Duodenal mucosa (tissue), 2 donors: ENCODE measurements around the gene CCN2.
"Not testable (repeated sequence)": the region's sequence is repeated elsewhere in the genome, so short reads cannot be mapped to it uniquely, and the experiment has no call there.

Experiments
- H3K27ac ChIP-seq: one replicate; pipeline ENCODE4 v1.7.0; 2013; ENCODE audit warnings: low read depth, low read length
- H3K27me3 ChIP-seq, 2 donors: one replicate each; pipeline ENCODE4 v1.7.0; 2013; ENCODE audit warnings: low read length in 2 of 2, control low read depth in 1 of 2; ENCODE audit not compliant: insufficient read depth in 2 of 2, control insufficient read depth in 1 of 2
- H3K36me3 ChIP-seq, 2 donors: one replicate each; pipeline ENCODE4 v1.7.0; 2013; ENCODE audit warnings: low read length in 2 of 2, control low read depth in 1 of 2; ENCODE audit not compliant: insufficient read depth in 2 of 2, control insufficient read depth in 1 of 2
- H3K4me1 ChIP-seq, 2 donors: one replicate each; pipeline ENCODE4 v1.7.0; 2013; ENCODE audit warnings: low read length in 2 of 2, control low read depth in 1 of 2; ENCODE audit not compliant: insufficient read depth in 2 of 2, control insufficient read depth in 1 of 2
- H3K4me3 ChIP-seq, 2 donors: one replicate each; pipeline ENCODE4 v1.7.0; 2013; ENCODE audit warnings: low read length in 2 of 2, low read depth in 1 of 2
- H3K9ac ChIP-seq, 2 donors: one replicate each; pipeline ENCODE4 v1.7.0; 2013; ENCODE audit warnings: low read length in 2 of 2, low read depth in 1 of 2
- H3K9me3 ChIP-seq, 2 donors: one replicate each; pipeline ENCODE4 v1.7.0; 2013; ENCODE audit warnings: low read length in 2 of 2, control low read depth in 1 of 2; ENCODE audit not compliant: control insufficient read depth in 1 of 2

Gene CCN2

GRCh38 chr6:131918650-131919355 is 32.4 kb downstream of the CCN2 start:
- Histone ChIP-seq H3K27ac (no peak overlapping the region), H3K4me3 (no peak overlapping the region), H3K9ac (no peak overlapping the region), H3K36me3 (no peaks in the 10 kb centered on the region), H3K27me3 (peaks cover 0 to 5% of the 10 kb centered on the region in 2 donors), H3K9me3 (peaks cover 4 to 5% of the 10 kb centered on the region in 2 donors), H3K4me1 (peaks cover 0 to 3% of the 10 kb centered on the region in 2 donors)

GRCh38 chr6:131917763-131918649 is 33.2 kb downstream of the CCN2 start:
- H3K4me1 ChIP-seq, result peaks cover 0 to 3% of the 10 kb centered on the region in 2 donors
- H3K9ac ChIP-seq, result no peak overlapping the region
- H3K27ac ChIP-seq, result no peak overlapping the region
- H3K27me3 ChIP-seq, result peaks cover 0 to 5% of the 10 kb centered on the region in 2 donors
- no peaks in the 10 kb centered on the region for H3K36me3 ChIP-seq
- H3K4me3 ChIP-seq, result no peak overlapping the region
- peaks cover 0 to 2% of the 10 kb centered on the region in 2 donors for H3K9me3 ChIP-seq

GRCh38 chr6:131917318-131917717 is 33.9 kb downstream of the CCN2 start:
- H3K27me3 ChIP-seq, result peaks cover 0 to 5% of the 10 kb centered on the region in 2 donors
- peaks cover 0 to under 1% of the 10 kb centered on the region in 2 donors for H3K9me3 ChIP-seq
- no peak overlapping the region for H3K27ac ChIP-seq
- H3K9ac ChIP-seq, result no peak overlapping the region
- H3K4me3 ChIP-seq, result no peak overlapping the region
- H3K36me3 ChIP-seq, result no peaks in the 10 kb centered on the region
- H3K4me1 ChIP-seq, result peaks cover 0 to 3% of the 10 kb centered on the region in 2 donors

- peaks cover 0 to 3% of the 10 kb centered on the region in 2 donors for H3K4me1 ChIP-seq
- no peaks in the 10 kb centered on the region for H3K36me3 ChIP-seq
- no peak overlapping the region for H3K27ac ChIP-seq
- no peaks in the 10 kb centered on the region for H3K9me3 ChIP-seq
- H3K27me3 ChIP-seq, result peaks cover 0 to 5% of the 10 kb centered on the region in 2 donors
- H3K9ac ChIP-seq, result no peak overlapping the region
- no peak overlapping the region for H3K4me3 ChIP-seq
These were observed 34.3 kb downstream of the CCN2 start for GRCh38 chr6:131916847-131917246.

GRCh38 chr6:131916091-131916796 is 34.9 kb downstream of the CCN2 start:
- H3K9ac ChIP-seq, H3K27me3 ChIP-seq, H3K9me3 ChIP-seq, H3K36me3 ChIP-seq, H3K27ac ChIP-seq, H3K4me1 ChIP-seq, H3K4me3 ChIP-seq: not testable (repeated sequence)

- Histone ChIP-seq H3K27me3 (peaks cover 3 to 5% of the 10 kb centered on the region in 2 donors), H3K36me3 (no peaks in the 10 kb centered on the region), H3K9ac (no peak overlapping the region), H3K27ac (no peak overlapping the region), H3K4me3 (no peak overlapping the region), H3K4me1 (peaks cover 3% of the 10 kb centered on the region in 2 donors), H3K9me3 (no peaks in the 10 kb centered on the region)
These were observed 36.0 kb downstream of the CCN2 start for GRCh38 chr6:131914967-131915751.

GRCh38 chr6:131914234-131914633 is 36.9 kb downstream of the CCN2 start:
- Histone ChIP-seq H3K4me3 (no peak overlapping the region), H3K27me3 (peaks cover 3 to 5% of the 10 kb centered on the region in 2 donors)

GRCh38 chr6:131911951-131912350 is 39.2 kb downstream of the CCN2 start:
- no peak overlapping the region for H3K9ac ChIP-seq
- peaks cover 3 to 10% of the 10 kb centered on the region in 2 donors for H3K4me1 ChIP-seq
- no peak overlapping the region for H3K4me3 ChIP-seq
- no peaks in the 10 kb centered on the region for H3K36me3 ChIP-seq
- peaks cover 0 to 3% of the 10 kb centered on the region in 2 donors for H3K27me3 ChIP-seq
- H3K27ac ChIP-seq, result no peak overlapping the region
- no peaks in the 10 kb centered on the region for H3K9me3 ChIP-seq

More at GRCh38 chr6:131914234-131914633, 36.9 kb downstream of the CCN2 start:
- H3K4me1 ChIP-seq, result peaks cover 3 to 10% of the 10 kb centered on the region in 2 donors
- H3K9ac ChIP-seq, result no peak overlapping the region
- H3K27ac ChIP-seq, result no peak overlapping the region
- no peaks in the 10 kb centered on the region for H3K36me3 ChIP-seq
- no peaks in the 10 kb centered on the region for H3K9me3 ChIP-seq

- Histone ChIP-seq H3K4me3 (no peak overlapping the region), H3K4me1 (peaks cover 3 to 10% of the 10 kb centered on the region in 2 donors), H3K36me3 (no peaks in the 10 kb centered on the region), H3K27me3 (peaks cover 0 to 3% of the 10 kb centered on the region in 2 donors), H3K27ac (no peak overlapping the region), H3K9ac (no peak overlapping the region), H3K9me3 (no peaks in the 10 kb centered on the region)
These were observed 40.2 kb downstream of the CCN2 start for GRCh38 chr6:131910956-131911355.
